H9 (cell line): ENCODE results near the gene RASSF3. TPM values are rescaled to one million over a fixed set of nuclear protein-coding genes. Genes with fewer than 3 reads are reported as not detected.

Experiments used
- DNase-seq: peaks from one replicate; pipeline ENCODE4 v3.0.0-alpha.2; 2017
- H2AFZ ChIP-seq: one replicate; pipeline ENCODE4 v1.6.1; 2013; ENCODE audit warnings: mild to moderate bottlenecking, low read length, control low read depth, moderate library complexity
- H2AK5ac ChIP-seq: 2 replicates; pipeline ENCODE4 v1.6.1; 2013; ENCODE audit warnings: low read length, control low read depth, mixed read lengths; ENCODE audit not compliant: insufficient read length
- H2BK120ac ChIP-seq: one replicate; pipeline ENCODE4 v1.6.1; 2013; ENCODE audit warnings: low read depth, mild to moderate bottlenecking, low read length, control low read depth, inconsistent platforms; ENCODE audit not compliant: poor library complexity, severe bottlenecking
- H2BK12ac ChIP-seq: 2 replicates; pipeline ENCODE4 v1.6.1; 2013; ENCODE audit warnings: low read length, control low read depth, mixed read lengths, low read depth; ENCODE audit not compliant: insufficient read length
- H2BK15ac ChIP-seq: 2 replicates; pipeline ENCODE4 v1.6.1; 2013; ENCODE audit warnings: low read depth, low read length, control low read depth
- H2BK20ac ChIP-seq: one replicate; pipeline ENCODE4 v1.6.1; 2013; ENCODE audit warnings: low read depth, mild to moderate bottlenecking, low read length, control low read depth, inconsistent platforms; ENCODE audit not compliant: poor library complexity, severe bottlenecking
- H2BK5ac ChIP-seq: 2 replicates; pipeline ENCODE4 v1.6.1; 2013; ENCODE audit warnings: low read length, control low read depth, mixed read lengths; ENCODE audit not compliant: insufficient read length
- H3K14ac ChIP-seq: 2 replicates; pipeline ENCODE4 v1.6.1; 2013; ENCODE audit warnings: low read length, control low read depth; ENCODE audit not compliant: insufficient read depth
- H3K18ac ChIP-seq: 2 replicates; pipeline ENCODE4 v1.6.1; 2013; ENCODE audit warnings: low read depth, mild to moderate bottlenecking, mixed read lengths, low read length, control low read depth; ENCODE audit not compliant: insufficient read length
- H3K23ac ChIP-seq: 2 replicates; pipeline ENCODE4 v1.6.1; 2013; ENCODE audit warnings: low read length, control low read depth, mixed read lengths, low read depth; ENCODE audit not compliant: insufficient read length
- H3K23me2 ChIP-seq: 2 replicates; pipeline ENCODE4 v1.6.1; 2013; ENCODE audit warnings: low read depth, mild to moderate bottlenecking, mixed read lengths, low read length, control low read depth; ENCODE audit not compliant: insufficient read length, poor library complexity, severe bottlenecking
- H3K27ac ChIP-seq: 2 replicates; pipeline ENCODE4 v1.5.1; 2013; ENCODE audit warnings: low read length, control low read depth, mixed read lengths, low read depth; ENCODE audit not compliant: insufficient read length
- H3K27me3 ChIP-seq: 2 replicates; pipeline ENCODE4 v1.6.1; 2013; ENCODE audit warnings: low read length, control low read depth, inconsistent platforms; ENCODE audit not compliant: insufficient read depth
- H3K4ac ChIP-seq: 2 replicates; pipeline ENCODE4 v1.6.1; 2013; ENCODE audit warnings: low read depth, mild to moderate bottlenecking, control low read depth, inconsistent platforms, low read length, moderate library complexity
- H3K4me1 ChIP-seq: 2 replicates; pipeline ENCODE4 v1.6.1; 2013; ENCODE audit warnings: low read length, control low read depth, inconsistent platforms; ENCODE audit not compliant: insufficient read depth
- H3K4me2 ChIP-seq: 2 replicates; pipeline ENCODE4 v1.6.1; 2013; ENCODE audit warnings: low read length, control low read depth, mixed read lengths; ENCODE audit not compliant: insufficient read length, insufficient read depth
- H3K56ac ChIP-seq: 2 replicates; pipeline ENCODE4 v1.6.1; 2013; ENCODE audit warnings: low read depth, mild to moderate bottlenecking, mixed read lengths, low read length, control low read depth; ENCODE audit not compliant: insufficient read length
- H3K79me1 ChIP-seq: 2 replicates; pipeline ENCODE4 v1.6.1; 2013; ENCODE audit warnings: low read depth, mild to moderate bottlenecking, moderate library complexity, low read length, control low read depth, inconsistent platforms; ENCODE audit not compliant: insufficient read depth, poor library complexity, severe bottlenecking
- H3K79me2 ChIP-seq: 2 replicates; pipeline ENCODE4 v1.6.1; 2013; ENCODE audit warnings: low read length, control low read depth, inconsistent platforms; ENCODE audit not compliant: insufficient read depth
- H3K9ac ChIP-seq: 2 replicates; pipeline ENCODE4 v1.6.1; 2013; ENCODE audit warnings: low read length, control low read depth, mixed read lengths; ENCODE audit not compliant: insufficient read length; ENCODE audit errors: extremely low read depth
- H3K9me3 ChIP-seq: one replicate; pipeline ENCODE4 v1.6.1; 2013; ENCODE audit warnings: low read depth, low read length, inconsistent platforms; ENCODE audit not compliant: control insufficient read depth
- H3T11ph ChIP-seq: one replicate; pipeline ENCODE4 v1.6.1; 2013; ENCODE audit warnings: mild to moderate bottlenecking, low read length, control low read depth, inconsistent platforms
- H4K20me1 ChIP-seq: one replicate; pipeline ENCODE4 v1.6.1; 2013; ENCODE audit not compliant: control insufficient read depth, insufficient read length, insufficient read depth
- H4K5ac ChIP-seq: 2 replicates; pipeline ENCODE4 v1.6.1; 2013; ENCODE audit warnings: low read depth, mild to moderate bottlenecking, mixed read lengths, low read length, control low read depth; ENCODE audit not compliant: insufficient read length
- H4K8ac ChIP-seq: replicated peaks from 2 replicates; pipeline ENCODE4 v1.6.1; 2013; ENCODE audit warnings: low read length, control low read depth, mixed read lengths, low read depth; ENCODE audit not compliant: insufficient read length
- H4K91ac ChIP-seq: 2 replicates; pipeline ENCODE4 v1.6.1; 2013; ENCODE audit warnings: low read depth, mild to moderate bottlenecking, moderate library complexity, mixed read lengths, low read length, control low read depth; ENCODE audit not compliant: insufficient read length
- H3K27ac Mint-ChIP-seq, 3 experiments: 2 replicates in 2 of 3; 3 replicates in 1 of 3; pipeline ENCODE4 v1.8.0; 2020 to 2021; ENCODE audit warnings: mixed read lengths in 3 of 3, mild to moderate bottlenecking in 1 of 3, moderate library complexity in 1 of 3
- H3K27me3 Mint-ChIP-seq: 2 replicates; pipeline ENCODE4 v1.8.0; 2021; ENCODE audit warnings: low read depth, mild to moderate bottlenecking, moderate library complexity, mixed read lengths
- H3K36me3 Mint-ChIP-seq, 3 experiments: 2 replicates in 2 of 3; 3 replicates in 1 of 3; pipeline ENCODE4 v1.8.0; 2020 to 2021; ENCODE audit warnings: low read depth in 3 of 3, mixed read lengths in 3 of 3; ENCODE audit not compliant: insufficient read depth in 1 of 3
- H3K4me1 Mint-ChIP-seq, 2 experiments: 2 replicates each; pipeline ENCODE4 v1.8.0; 2020; ENCODE audit warnings: mixed read lengths in 2 of 2
- H3K4me3 Mint-ChIP-seq, 2 experiments: 2 replicates in 1 of 2; 3 replicates in 1 of 2; pipeline ENCODE4 v1.8.0; 2020 to 2021; ENCODE audit warnings: mild to moderate bottlenecking in 2 of 2, mixed read lengths in 2 of 2, moderate library complexity in 1 of 2
- H3K9me3 Mint-ChIP-seq, 2 experiments: 2 replicates in 1 of 2; 3 replicates in 1 of 2; pipeline ENCODE4 v1.8.0; 2020; ENCODE audit warnings: mild to moderate bottlenecking in 2 of 2, mixed read lengths in 2 of 2, moderate library complexity in 1 of 2
- CTCF ChIP-seq: fragments of 200-600 bp; sonication (generic); conservative IDR thresholded peaks from 3 replicates; pipeline ENCODE4 v1.8.0; 2021; ENCODE audit warnings: antibody characterized with exemption, mild to moderate bottlenecking
- WGBS: extraction: QIAGEN DNeasy Blood & Tissue Kit; methylation state at CpG from one replicate; pipeline ENCODE4 v1.1.7; 2013; ENCODE audit warnings: missing lambda C conversion rate, low lambda C conversion rate, mixed read lengths; ENCODE audit not compliant: insufficient read length; ENCODE audit errors: extremely low coverage; 5-methylcytosine and 5-hydroxymethylcytosine counted together
- total RNA-seq: library from RNA; stranded (reverse); gene quantifications from 2 replicates; pipeline ENCODE4 v1.2.1, GENCODE V29; 2021

Gene RASSF3
- total RNA-seq, 1 experiment from 2014 or later, result 45.1 TPM

- WGBS, result no CpG with 5 or more reads among the region's 2 CpGs
- TF ChIP-seq CTCF, result no peak
- Histone ChIP-seq H3K79me1 (no peaks in the 10 kb centered on the region), H2BK15ac (no peak overlapping the region), H4K8ac (no peak overlapping the region), H3K9me3 (no peaks in the 10 kb centered on the region), H3K4me2 (no peak overlapping the region), H3K14ac (no peak overlapping the region), H2BK5ac (no peak overlapping the region), H2BK20ac (no peak overlapping the region), H2BK120ac (no peak overlapping the region), H3T11ph (no peak overlapping the region), H3K9ac (no peak overlapping the region), H3K27ac (no peak overlapping the region), H4K91ac (no peak overlapping the region), H4K5ac (no peak overlapping the region), H3K27me3 (no peaks in the 10 kb centered on the region), H3K4ac (no peak overlapping the region), H2BK12ac (no peak overlapping the region), H4K20me1 (no peaks in the 10 kb centered on the region), H2AK5ac (no peak overlapping the region), H3K4me1 (peaks cover 9% of the 10 kb centered on the region), H3K18ac (no peak overlapping the region), H3K56ac (no peak overlapping the region), H3K23me2 (no peaks in the 10 kb centered on the region), H3K23ac (no peak overlapping the region), H2AFZ (no peak overlapping the region), H3K79me2 (no peaks in the 10 kb centered on the region)
- Mint-ChIP-seq H3K4me3 (no peak overlapping the region), H3K4me1 (peaks cover 20 to 25% of the 10 kb centered on the region in 2 experiments), H3K27me3 (peaks cover 9% of the 10 kb centered on the region), H3K9me3 (no peaks in the 10 kb centered on the region; a peak in 3 of 5 replicates), H3K36me3 (peaks cover 0 to 1% (median under 1%) of the 10 kb centered on the region in 3 experiments; a peak in 1 of 7 replicates), H3K27ac (no peak overlapping the region)
- no peak for DNase-seq
Observed at GRCh38 chr12:64580681-64581080, 29.6 kb upstream of the RASSF3 start.
